Measurements from ENCODE around the gene TSR3. TPM values are rescaled to one million over a fixed set of nuclear protein-coding genes. Genes with fewer than 3 reads are reported as not detected.

TSR3 gene
- total RNA-seq, 1 experiment from 2014 or later = 58.8 TPM

DNA sequence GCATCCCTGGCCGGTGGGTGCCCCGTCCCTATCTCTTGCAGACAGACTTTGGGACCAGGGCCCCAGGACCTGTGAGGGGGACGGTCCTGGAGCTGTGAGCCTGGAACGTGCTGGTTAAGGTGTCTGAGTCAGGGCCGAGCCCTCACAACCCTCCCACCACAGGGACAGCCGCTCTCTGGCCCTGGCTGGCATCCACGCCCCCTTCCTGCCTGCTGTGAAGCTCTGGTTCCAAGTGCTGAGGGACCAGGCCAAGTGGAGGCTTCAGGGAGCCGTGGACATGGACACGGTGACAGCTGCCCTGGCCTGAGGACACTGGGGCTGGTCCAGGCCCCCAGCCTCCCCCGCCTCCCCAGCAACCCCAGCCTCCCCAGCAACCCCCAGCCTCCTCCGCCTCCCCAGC lies 6.6 kb downstream of the TSR3 start:
- Histone ChIP-seq H3K9me3 (ENCODE audit: control insufficient read depth, low read depth, low read length) (no peaks in the 10 kb centered on the region), H3K79me2 (ENCODE audit: insufficient read depth, low read length) (no peaks in the 10 kb centered on the region), H3K4me2 (ENCODE audit: insufficient read depth, insufficient read length, low read length) (no peak overlapping the region), H2BK5ac (ENCODE audit: insufficient read length, low read length) (no peak overlapping the region), H3K14ac (ENCODE audit: insufficient read depth, low read length) (no peak overlapping the region), H4K5ac (ENCODE audit: insufficient read length, low read depth, low read length) (no peak overlapping the region), H2AK5ac (ENCODE audit: insufficient read length, low read length) (no peak overlapping the region), H3T11ph (ENCODE audit: low read length) (no peak overlapping the region), H4K20me1 (ENCODE audit: control insufficient read depth, insufficient read depth, insufficient read length) (no peaks in the 10 kb centered on the region), H2BK120ac (ENCODE audit: low read depth, low read length, poor library complexity, severe bottlenecking) (no peak overlapping the region), H4K91ac (ENCODE audit: insufficient read length, low read depth, low read length) (no peak overlapping the region), H3K18ac (ENCODE audit: insufficient read length, low read depth, low read length) (no peak overlapping the region), H3K4me1 (ENCODE audit: insufficient read depth, low read length) (no peaks in the 10 kb centered on the region), H2AFZ (ENCODE audit: low read length) (no peak overlapping the region), H3K9ac (ENCODE audit: extremely low read depth, insufficient read length, low read length) (no peak overlapping the region), H3K4ac (ENCODE audit: low read depth, low read length) (no peak overlapping the region), H3K56ac (ENCODE audit: insufficient read length, low read depth, low read length) (no peak overlapping the region), H2BK12ac (ENCODE audit: insufficient read length, low read depth, low read length) (no peak overlapping the region), H3K79me1 (ENCODE audit: insufficient read depth, low read depth, low read length, poor library complexity, severe bottlenecking) (no peaks in the 10 kb centered on the region), H3K23me2 (ENCODE audit: insufficient read length, low read depth, low read length, poor library complexity, severe bottlenecking) (no peaks in the 10 kb centered on the region), H3K27ac (ENCODE audit: insufficient read length, low read depth, low read length) (no peak overlapping the region), H3K27me3 (ENCODE audit: insufficient read depth, low read length) (no peaks in the 10 kb centered on the region), H3K23ac (ENCODE audit: insufficient read length, low read depth, low read length) (no peak overlapping the region), H2BK20ac (ENCODE audit: low read depth, low read length, poor library complexity, severe bottlenecking) (no peak overlapping the region), H2BK15ac (ENCODE audit: low read depth, low read length) (no peak overlapping the region), H4K8ac (replicated peaks; ENCODE audit: insufficient read length, low read depth, low read length) (no peak overlapping the region)
- Mint-ChIP-seq H3K27me3 (ENCODE audit: low read depth) (peaks cover 14% of the 10 kb centered on the region), H3K4me1 (peaks cover 6 to 7% of the 10 kb centered on the region in 2 experiments), H3K4me3 (no peak overlapping the region), H3K9me3 (no peaks in the 10 kb centered on the region), H3K36me3 (ENCODE audit: insufficient read depth in 1 of 3, low read depth in 3 of 3) (peaks cover 2 to 13% (median 10%) of the 10 kb centered on the region in 3 experiments; a peak in 5 of 7 replicates), H3K27ac (no peak overlapping the region)
- no peak for DNase-seq
- WGBS (ENCODE audit: extremely low coverage, insufficient read length, low lambda C conversion rate) = no CpG with 5 or more reads among the region's 11 CpGs
- TF ChIP-seq, protein P1, sequence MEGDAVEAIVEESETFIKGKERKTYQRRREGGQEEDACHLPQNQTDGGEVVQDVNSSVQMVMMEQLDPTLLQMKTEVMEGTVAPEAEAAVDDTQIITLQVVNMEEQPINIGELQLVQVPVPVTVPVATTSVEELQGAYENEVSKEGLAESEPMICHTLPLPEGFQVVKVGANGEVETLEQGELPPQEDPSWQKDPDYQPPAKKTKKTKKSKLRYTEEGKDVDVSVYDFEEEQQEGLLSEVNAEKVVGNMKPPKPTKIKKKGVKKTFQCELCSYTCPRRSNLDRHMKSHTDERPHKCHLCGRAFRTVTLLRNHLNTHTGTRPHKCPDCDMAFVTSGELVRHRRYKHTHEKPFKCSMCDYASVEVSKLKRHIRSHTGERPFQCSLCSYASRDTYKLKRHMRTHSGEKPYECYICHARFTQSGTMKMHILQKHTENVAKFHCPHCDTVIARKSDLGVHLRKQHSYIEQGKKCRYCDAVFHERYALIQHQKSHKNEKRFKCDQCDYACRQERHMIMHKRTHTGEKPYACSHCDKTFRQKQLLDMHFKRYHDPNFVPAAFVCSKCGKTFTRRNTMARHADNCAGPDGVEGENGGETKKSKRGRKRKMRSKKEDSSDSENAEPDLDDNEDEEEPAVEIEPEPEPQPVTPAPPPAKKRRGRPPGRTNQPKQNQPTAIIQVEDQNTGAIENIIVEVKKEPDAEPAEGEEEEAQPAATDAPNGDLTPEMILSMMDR (conservative IDR thresholded peaks at IDR 0.05) = no peak
